ENCODE data around the gene HSPBAP1. TPM values are rescaled to one million over a fixed set of nuclear protein-coding genes. Genes with fewer than 3 reads are reported as not detected.
A peak's percentile ranks its signal among the peaks of the same experiment; 100 is the strongest.

Gene HSPBAP1
- total RNA-seq, 1 experiment from 2014 or later: 9.8 TPM

GRCh38 chr3:122794483-122794778 is 800 bp upstream of the HSPBAP1 start:
- Histone ChIP-seq H3K9ac (ENCODE audit: extremely low read depth, insufficient read length, low read length) (peak overlapping the region; percentile 50), H3K9me3 (ENCODE audit: control insufficient read depth, low read depth, low read length) (no peaks in the 10 kb centered on the region), H3K23ac (ENCODE audit: insufficient read length, low read depth, low read length) (no peak overlapping the region), H2AK5ac (ENCODE audit: insufficient read length, low read length) (no peak overlapping the region), H3K23me2 (ENCODE audit: insufficient read length, low read depth, low read length, poor library complexity, severe bottlenecking) (peaks cover 6% of the 10 kb centered on the region), H3K18ac (ENCODE audit: insufficient read length, low read depth, low read length) (no peak overlapping the region), H3K4ac (ENCODE audit: low read depth, low read length) (no peak overlapping the region), H2BK12ac (ENCODE audit: insufficient read length, low read depth, low read length) (no peak overlapping the region), H3K27ac (ENCODE audit: insufficient read length, low read depth, low read length) (peak overlapping the region; percentile 14), H2BK15ac (ENCODE audit: low read depth, low read length) (no peak overlapping the region), H3K14ac (ENCODE audit: insufficient read depth, low read length) (no peak overlapping the region), H2BK20ac (ENCODE audit: low read depth, low read length, poor library complexity, severe bottlenecking) (no peak overlapping the region), H2BK5ac (ENCODE audit: insufficient read length, low read length) (no peak overlapping the region), H4K5ac (ENCODE audit: insufficient read length, low read depth, low read length) (no peak overlapping the region), H3K79me1 (ENCODE audit: insufficient read depth, low read depth, low read length, poor library complexity, severe bottlenecking) (no peaks in the 10 kb centered on the region), H3K4me2 (ENCODE audit: insufficient read depth, insufficient read length, low read length) (peak overlapping the region; percentile 44), H4K8ac (replicated peaks; ENCODE audit: insufficient read length, low read depth, low read length) (no peak overlapping the region), H2BK120ac (ENCODE audit: low read depth, low read length, poor library complexity, severe bottlenecking) (no peak overlapping the region), H3K79me2 (ENCODE audit: insufficient read depth, low read length) (peaks cover 2% of the 10 kb centered on the region; the same call in 1 of the 2 replicates), H4K91ac (ENCODE audit: insufficient read length, low read depth, low read length) (no peak overlapping the region), H2AFZ (ENCODE audit: low read length) (no peak overlapping the region), H4K20me1 (ENCODE audit: control insufficient read depth, insufficient read depth, insufficient read length) (no peaks in the 10 kb centered on the region), H3K27me3 (ENCODE audit: insufficient read depth, low read length) (peaks cover 4% of the 10 kb centered on the region; the same call in 1 of the 2 replicates), H3K4me1 (ENCODE audit: insufficient read depth, low read length) (no peaks in the 10 kb centered on the region), H3K56ac (ENCODE audit: insufficient read length, low read depth, low read length) (no peak overlapping the region), H3T11ph (ENCODE audit: low read length) (no peak overlapping the region)
- peak overlapping the region; percentile 98 to 100 (median 99) for H3K27ac Mint-ChIP-seq
- no peaks in the 10 kb centered on the region for H3K9me3 Mint-ChIP-seq
- H3K27me3 Mint-ChIP-seq (ENCODE audit: low read depth): peaks cover 15% of the 10 kb centered on the region
- WGBS (ENCODE audit: extremely low coverage, insufficient read length, low lambda C conversion rate): no CpG with 5 or more reads among the region's 6 CpGs
- no peak for TF ChIP-seq CTCF (conservative IDR thresholded peaks at IDR 0.05)
- H3K4me1 Mint-ChIP-seq: peaks cover 20 to 24% of the 10 kb centered on the region in 2 experiments
- H3K4me3 Mint-ChIP-seq: peak overlapping the region in 1 of 2 experiments; percentile 87; a peak in 3 of 5 replicates
- H3K36me3 Mint-ChIP-seq (ENCODE audit: insufficient read depth in 1 of 3, low read depth in 3 of 3): no peaks in the 10 kb centered on the region
- DNase-seq: no peak

Measured in H9 (cell line).